ENCODE measurements around the gene KCNG4. TPM values are rescaled to one million over a fixed set of nuclear protein-coding genes. Genes with fewer than 3 reads are reported as not detected.

The KCNG4 gene
- polyA plus RNA-seq, 3 donors: not detected

DNA sequence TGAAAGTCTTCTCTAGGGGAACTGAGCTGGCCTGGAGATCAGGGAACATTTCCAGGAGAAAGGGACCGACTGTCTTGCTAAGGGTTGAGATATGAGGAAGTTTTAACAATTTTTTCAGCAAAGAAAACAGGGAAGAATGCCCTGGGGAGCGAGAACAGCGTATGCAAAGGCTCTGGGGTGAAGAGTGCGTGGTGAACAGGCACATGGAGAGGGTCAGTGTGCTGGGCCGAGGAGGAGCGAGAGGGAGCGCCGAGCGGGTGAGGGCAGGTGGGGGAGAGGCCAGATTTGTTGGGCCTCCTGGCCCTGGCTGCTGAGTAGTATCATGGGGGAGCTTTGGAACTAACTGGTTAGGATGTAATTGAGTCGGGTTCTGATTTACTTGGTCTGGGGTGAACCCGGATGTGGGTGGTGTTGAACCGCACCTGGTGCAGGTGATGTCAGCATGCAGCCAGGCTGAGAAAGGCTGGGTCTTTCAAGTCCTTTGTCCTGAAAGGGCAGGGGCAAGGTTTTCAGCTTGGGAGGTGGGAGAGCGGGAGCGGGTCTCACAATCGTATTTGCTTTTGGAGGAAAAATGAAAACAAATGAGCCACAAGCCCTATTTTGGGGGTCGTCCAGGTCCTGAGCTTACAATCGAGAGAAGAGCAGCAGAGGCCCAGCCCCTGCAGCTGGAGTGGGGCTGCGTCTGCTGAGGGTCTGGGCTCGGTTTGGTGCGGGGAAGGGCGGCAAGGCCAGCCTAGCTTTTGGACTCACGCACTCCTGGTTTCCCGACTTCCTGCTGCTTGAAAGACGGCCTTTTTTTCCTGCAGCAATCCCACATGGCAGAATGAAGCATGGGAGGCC is 43.7 kb upstream of the KCNG4 start:
- Mint-ChIP-seq H3K9me3 (no peaks in the 10 kb centered on the region), H3K4me1 (peaks cover 3% of the 10 kb centered on the region), H3K4me3 (no peak overlapping the region), H3K27ac (no peak overlapping the region), H3K36me3 (no peaks in the 10 kb centered on the region), H3K27me3 (ENCODE audit: low read depth in 3 of 3) (peaks cover 7 to 13% (median 9%) of the 10 kb centered on the region in 3 donors)
- no peak overlapping the region for H3K27ac ChIP-seq (ENCODE audit: low read depth in 1 of 2, low read length in 2 of 2)
- H4K20me1 ChIP-seq (ENCODE audit: insufficient read depth, low read length): no peaks in the 10 kb centered on the region
- no peaks in the 10 kb centered on the region for H3K36me3 ChIP-seq (replicated peaks in 1 of 2; ENCODE audit: control insufficient read depth in 1 of 2, insufficient read depth in 2 of 2, low read length in 2 of 2)
- H3K27me3 ChIP-seq (ENCODE audit: control insufficient read depth in 2 of 2, insufficient read depth in 2 of 2, low read length in 2 of 2): no peaks in the 10 kb centered on the region
- intact Hi-C loops (cut with micrococcal nuclease): no loop called here
- DNase-seq: no peak
- H3K9me3 ChIP-seq (replicated peaks in 1 of 2; ENCODE audit: control insufficient read depth in 1 of 2, insufficient read depth in 1 of 2, low read length in 2 of 2): no peaks in the 10 kb centered on the region
- no peak overlapping the region for H3K4me2 ChIP-seq (replicated peaks; ENCODE audit: extremely low read depth, low read length, poor library complexity, severe bottlenecking)
- TF ChIP-seq, protein P1, sequence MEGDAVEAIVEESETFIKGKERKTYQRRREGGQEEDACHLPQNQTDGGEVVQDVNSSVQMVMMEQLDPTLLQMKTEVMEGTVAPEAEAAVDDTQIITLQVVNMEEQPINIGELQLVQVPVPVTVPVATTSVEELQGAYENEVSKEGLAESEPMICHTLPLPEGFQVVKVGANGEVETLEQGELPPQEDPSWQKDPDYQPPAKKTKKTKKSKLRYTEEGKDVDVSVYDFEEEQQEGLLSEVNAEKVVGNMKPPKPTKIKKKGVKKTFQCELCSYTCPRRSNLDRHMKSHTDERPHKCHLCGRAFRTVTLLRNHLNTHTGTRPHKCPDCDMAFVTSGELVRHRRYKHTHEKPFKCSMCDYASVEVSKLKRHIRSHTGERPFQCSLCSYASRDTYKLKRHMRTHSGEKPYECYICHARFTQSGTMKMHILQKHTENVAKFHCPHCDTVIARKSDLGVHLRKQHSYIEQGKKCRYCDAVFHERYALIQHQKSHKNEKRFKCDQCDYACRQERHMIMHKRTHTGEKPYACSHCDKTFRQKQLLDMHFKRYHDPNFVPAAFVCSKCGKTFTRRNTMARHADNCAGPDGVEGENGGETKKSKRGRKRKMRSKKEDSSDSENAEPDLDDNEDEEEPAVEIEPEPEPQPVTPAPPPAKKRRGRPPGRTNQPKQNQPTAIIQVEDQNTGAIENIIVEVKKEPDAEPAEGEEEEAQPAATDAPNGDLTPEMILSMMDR (IDR thresholded peaks at IDR 0.05): no peak
- WGBS (ENCODE audit: insufficient coverage): 95% methylated on average over 24 of the region's 24 CpGs
- H3K4me3 ChIP-seq (replicated peaks in 1 of 3; ENCODE audit: low read depth in 2 of 3, low read length in 3 of 3): no peak overlapping the region
- no peak overlapping the region for H3K9ac ChIP-seq (ENCODE audit: insufficient read depth, low read length, poor library complexity, severe bottlenecking)
- no peaks in the 10 kb centered on the region for H3K4me1 ChIP-seq (ENCODE audit: control insufficient read depth in 1 of 2, insufficient read depth in 2 of 2, low read length in 2 of 2)
- H3K79me2 ChIP-seq (ENCODE audit: insufficient read depth, low read length): no peaks in the 10 kb centered on the region
- no peak overlapping the region for H2AFZ ChIP-seq (ENCODE audit: insufficient read depth, low read depth, low read length, poor library complexity, severe bottlenecking)

DNA sequence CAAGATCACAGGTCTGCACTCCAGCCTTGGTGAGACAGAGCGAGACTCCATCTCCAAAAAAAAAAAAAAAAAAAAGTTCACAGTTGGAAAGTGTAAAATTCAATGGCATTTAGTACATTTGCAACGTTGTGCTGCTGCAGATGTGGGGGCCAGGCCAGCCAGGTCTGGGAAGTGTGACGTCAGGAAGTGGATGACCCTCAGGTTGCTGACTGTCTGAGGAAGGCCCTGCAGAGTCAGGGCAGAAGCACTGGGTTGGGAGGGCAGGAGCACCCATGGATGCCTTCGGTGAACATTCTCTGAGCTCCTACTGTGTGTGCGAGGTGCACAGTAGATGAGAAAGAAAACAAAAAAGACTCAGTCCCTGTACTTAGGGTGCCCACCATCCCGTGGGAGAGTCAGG is 42.7 kb upstream of the KCNG4 start:
- TF ChIP-seq, protein P1 (IDR thresholded peaks at IDR 0.05): no peak
- Mint-ChIP-seq H3K27me3 (ENCODE audit: low read depth in 3 of 3) (peaks cover 3 to 12% (median 6%) of the 10 kb centered on the region in 3 donors), H3K27ac (no peak overlapping the region), H3K4me1 (peaks cover 3% of the 10 kb centered on the region), H3K4me3 (no peak overlapping the region), H3K9me3 (no peaks in the 10 kb centered on the region), H3K36me3 (no peaks in the 10 kb centered on the region)
- WGBS (ENCODE audit: insufficient coverage): 90% methylated on average over 5 of the region's 6 CpGs
- Histone ChIP-seq H4K20me1 (ENCODE audit: insufficient read depth, low read length) (no peaks in the 10 kb centered on the region), H3K27me3 (ENCODE audit: control insufficient read depth in 2 of 2, insufficient read depth in 2 of 2, low read length in 2 of 2) (no peaks in the 10 kb centered on the region), H3K4me1 (ENCODE audit: control insufficient read depth in 1 of 2, insufficient read depth in 2 of 2, low read length in 2 of 2) (no peaks in the 10 kb centered on the region), H3K9me3 (replicated peaks in 1 of 2; ENCODE audit: control insufficient read depth in 1 of 2, insufficient read depth in 1 of 2, low read length in 2 of 2) (no peaks in the 10 kb centered on the region), H3K79me2 (ENCODE audit: insufficient read depth, low read length) (no peaks in the 10 kb centered on the region), H3K27ac (ENCODE audit: low read depth in 1 of 2, low read length in 2 of 2) (no peak overlapping the region), H3K36me3 (replicated peaks in 1 of 2; ENCODE audit: control insufficient read depth in 1 of 2, insufficient read depth in 2 of 2, low read length in 2 of 2) (no peaks in the 10 kb centered on the region), H3K4me2 (replicated peaks; ENCODE audit: extremely low read depth, low read length, poor library complexity, severe bottlenecking) (no peak overlapping the region), H3K9ac (ENCODE audit: insufficient read depth, low read length, poor library complexity, severe bottlenecking) (no peak overlapping the region), H3K4me3 (replicated peaks in 1 of 3; ENCODE audit: low read depth in 2 of 3, low read length in 3 of 3) (no peak overlapping the region), H2AFZ (ENCODE audit: insufficient read depth, low read depth, low read length, poor library complexity, severe bottlenecking) (no peak overlapping the region)
- no peak for DNase-seq
- intact Hi-C loops (cut with micrococcal nuclease): no loop called here
